H1 (cell line): ENCODE data around the gene MOV10L1. TPM values are rescaled to one million over a fixed set of nuclear protein-coding genes. Genes with fewer than 3 reads are reported as not detected.

Experiments used
- CTCF ChIA-PET: fragments of 300-600 bp; sonication (Branson Sonifier 250); formaldehyde crosslinking; loops from one replicate; lab custom pipeline; 2021; ENCODE audit not compliant: partially characterized antibody; lab: Charles Lee
- POLR2A ChIA-PET: fragments of 300-600 bp; sonication (Branson Sonifier 250); formaldehyde crosslinking; loops from one replicate; lab custom pipeline; 2021; ENCODE audit warnings: inconsistent platforms; ENCODE audit not compliant: partially characterized antibody; lab: Charles Lee
- DNase-seq, 2 experiments: peaks; one replicate each; pipeline versions ENCODE4 v3.0.0 to v3.0.0-alpha.2; 2010 to 2022; ENCODE audit warnings: low spot score in 2 of 2, low read depth in 1 of 2, mixed read lengths in 1 of 2
- FAIRE-seq: peaks from 2 replicates; lab custom pipeline; 2011; peaks lifted over from hg19 to GRCh38; lab: Jason Lieb, UNC
- H2AFZ ChIP-seq: 2 replicates; pipeline ENCODE4 v1.8.1; 2012; ENCODE audit warnings: low read length, inconsistent platforms
- H2AK5ac ChIP-seq: 2 replicates; pipeline ENCODE4 v1.6.1; 2013; ENCODE audit warnings: low read depth, low read length
- H2BK120ac ChIP-seq: replicated peaks from 2 replicates; pipeline ENCODE3; 2013; ENCODE audit warnings: low read depth, low read length, inconsistent platforms
- H2BK12ac ChIP-seq: 2 replicates; pipeline ENCODE4 v1.6.1; 2013; ENCODE audit warnings: low read depth, low read length
- H2BK15ac ChIP-seq: 2 replicates; pipeline ENCODE4 v1.6.1; 2013; ENCODE audit warnings: low read length
- H2BK20ac ChIP-seq: 2 replicates; pipeline ENCODE4 v1.6.1; 2013; ENCODE audit warnings: low read length
- H2BK5ac ChIP-seq: 2 replicates; pipeline ENCODE4 v1.6.1; 2013; ENCODE audit warnings: low read depth, low read length
- H3K14ac ChIP-seq: 2 replicates; pipeline ENCODE4 v1.6.1; 2013; ENCODE audit warnings: inconsistent platforms; ENCODE audit not compliant: insufficient read length
- H3K18ac ChIP-seq: 2 replicates; pipeline ENCODE4 v1.6.1; 2013; ENCODE audit warnings: low read length; ENCODE audit errors: extremely low read depth
- H3K23ac ChIP-seq: 2 replicates; pipeline ENCODE4 v1.6.1; 2013; ENCODE audit warnings: inconsistent platforms; ENCODE audit not compliant: insufficient read length
- H3K23me2 ChIP-seq: 2 replicates; pipeline ENCODE4 v1.6.1; 2013; ENCODE audit warnings: low read depth, low read length
- H3K27ac ChIP-seq: 2 replicates; pipeline ENCODE4 v1.6.1; 2011; ENCODE audit warnings: low read depth, low read length, inconsistent platforms
- H3K27me3 ChIP-seq, 4 experiments: replicated peaks in 1 of 4; 1 replicate in 1 of 4; 2 replicates in 3 of 4; pipeline versions ENCODE4 v1.6.1 to v1.8.1; 2011 to 2013; ENCODE audit warnings: low read length in 3 of 4, mild to moderate bottlenecking in 3 of 4, inconsistent platforms in 2 of 4, mixed read lengths in 2 of 4, moderate library complexity in 1 of 4; ENCODE audit not compliant: control insufficient read depth in 3 of 4, insufficient read depth in 3 of 4; ENCODE audit errors: extremely low read depth in 1 of 4
- H3K36me3 ChIP-seq, 4 experiments: 2 replicates each; pipeline versions ENCODE4 v1.6.1 to v1.8.1; 2011 to 2013; ENCODE audit warnings: mild to moderate bottlenecking in 4 of 4, low read length in 3 of 4, moderate library complexity in 2 of 4, control low read depth in 1 of 4, inconsistent platforms in 1 of 4; ENCODE audit not compliant: insufficient read depth in 4 of 4, control insufficient read depth in 2 of 4
- H3K4ac ChIP-seq: replicated peaks from 2 replicates; pipeline ENCODE3; 2013; ENCODE audit warnings: low read length, low read depth, mixed read lengths, inconsistent platforms; ENCODE audit not compliant: insufficient read length
- H3K4me1 ChIP-seq, 4 experiments: replicated peaks in 1 of 4; 1 replicate in 1 of 4; 2 replicates in 3 of 4; pipeline versions ENCODE4 v1.6.1 to v1.8.1; 2011 to 2013; ENCODE audit warnings: low read length in 3 of 4, inconsistent platforms in 2 of 4, mixed read lengths in 1 of 4; ENCODE audit not compliant: insufficient read depth in 4 of 4, control insufficient read depth in 3 of 4
- H3K4me2 ChIP-seq, 2 experiments: 2 replicates each; pipeline versions ENCODE4 v1.6.1 to v1.8.1; 2011 to 2013; ENCODE audit warnings: low read depth in 2 of 2, low read length in 2 of 2, control low read depth in 1 of 2, inconsistent platforms in 1 of 2, mild to moderate bottlenecking in 1 of 2; ENCODE audit not compliant: insufficient read depth in 1 of 2
- H3K4me3 ChIP-seq, 4 experiments: fragments of 200-600, 300-600 bp in 1 of 4; sonication (generic), shearing (Covaris generic), sonication (Bioruptor Twin) in 1 of 4; 2 replicates each; pipeline versions ENCODE4 v1.5.1 to v1.8.1; 2011 to 2016; ENCODE audit warnings: low read length in 4 of 4, low read depth in 3 of 4, control low read depth in 2 of 4, inconsistent platforms in 2 of 4, mild to moderate bottlenecking in 2 of 4, mixed read lengths in 1 of 4, moderate library complexity in 1 of 4; ENCODE audit not compliant: insufficient read depth in 2 of 4; ENCODE audit errors: extremely low read depth in 1 of 4
- H3K56ac ChIP-seq: replicated peaks from 2 replicates; pipeline ENCODE3; 2013; ENCODE audit warnings: low read depth, mild to moderate bottlenecking, mixed read lengths, low read length, inconsistent platforms; ENCODE audit not compliant: insufficient read length
- H3K79me1 ChIP-seq: 2 replicates; pipeline ENCODE4 v1.6.1; 2013; ENCODE audit warnings: low read depth, low read length, control low read depth
- H3K79me2 ChIP-seq, 2 experiments: 2 replicates each; pipeline versions ENCODE4 v1.6.1 to v1.8.1; 2012 to 2013; ENCODE audit warnings: low read length in 2 of 2, mild to moderate bottlenecking in 2 of 2, inconsistent platforms in 1 of 2; ENCODE audit not compliant: insufficient read depth in 2 of 2, control insufficient read depth in 1 of 2
- H3K9ac ChIP-seq, 4 experiments: replicated peaks in 1 of 4; 1 replicate in 1 of 4; 2 replicates in 3 of 4; pipeline versions ENCODE4 v1.6.1 to v1.8.1; 2011 to 2013; ENCODE audit warnings: low read depth in 3 of 4, low read length in 3 of 4, control low read depth in 2 of 4, mild to moderate bottlenecking in 2 of 4, moderate library complexity in 2 of 4, inconsistent platforms in 1 of 4; ENCODE audit errors: extremely low read depth in 1 of 4
- H3K9me3 ChIP-seq, 2 experiments: 2 replicates each; pipeline versions ENCODE4 v1.6.1 to v1.8.1; 2012 to 2013; ENCODE audit warnings: mild to moderate bottlenecking in 2 of 2, moderate library complexity in 2 of 2, control low read depth in 1 of 2, inconsistent platforms in 1 of 2, low read depth in 1 of 2, low read length in 1 of 2, mixed read lengths in 1 of 2; ENCODE audit not compliant: insufficient read depth in 2 of 2
- H4K20me1 ChIP-seq, 2 experiments: replicated peaks in 1 of 2; 2 replicates each; pipeline versions ENCODE3 to v1.8.1; 2011 to 2013; ENCODE audit warnings: inconsistent platforms in 2 of 2, low read length in 2 of 2, mild to moderate bottlenecking in 1 of 2; ENCODE audit not compliant: insufficient read depth in 2 of 2, control insufficient read depth in 1 of 2
- H4K5ac ChIP-seq: 2 replicates; pipeline ENCODE4 v1.6.1; 2013; ENCODE audit warnings: low read length, low read depth, mixed read lengths, inconsistent platforms; ENCODE audit not compliant: insufficient read length
- H4K8ac ChIP-seq: 2 replicates; pipeline ENCODE4 v1.8.0; 2013; ENCODE audit warnings: mild to moderate bottlenecking, moderate library complexity, low read length, inconsistent platforms; ENCODE audit not compliant: insufficient read depth; ENCODE audit errors: extremely low read depth
- H4K91ac ChIP-seq: replicated peaks from 2 replicates; pipeline ENCODE3; 2013; ENCODE audit warnings: low read length, mixed read lengths, inconsistent platforms; ENCODE audit not compliant: insufficient read length
- ATF3 ChIP-seq: IDR thresholded peaks from 2 replicates; pipeline ENCODE4 v1.6.1; 2011; ENCODE audit warnings: low read depth, mild to moderate bottlenecking, low read length; ENCODE audit not compliant: insufficient read depth
- CBX8 ChIP-seq: fragments of 300-800, 300-1000 bp; sonication (generic); IDR thresholded peaks from 2 replicates; pipeline ENCODE4 v1.7.1; 2016; ENCODE audit warnings: low read depth, low read length, borderline replicate concordance
- EZH2 ChIP-seq: fragments of 200-600 bp; sonication (generic); IDR thresholded peaks from 2 replicates; pipeline ENCODE4 v1.7.1; 2012; ENCODE audit warnings: low read depth, mild to moderate bottlenecking, moderate library complexity, low read length, inconsistent platforms; ENCODE audit not compliant: severe bottlenecking
- FOSL1 ChIP-seq: IDR thresholded peaks from 2 replicates; pipeline ENCODE4 v1.6.1; 2011; ENCODE audit warnings: mild to moderate bottlenecking, low read depth, low read length, moderate library complexity; ENCODE audit not compliant: insufficient read depth
- GABPA ChIP-seq: IDR thresholded peaks from 2 replicates; pipeline ENCODE4 v1.6.1; 2011; ENCODE audit warnings: mild to moderate bottlenecking, low read length, moderate library complexity, borderline replicate concordance; ENCODE audit not compliant: insufficient read depth
- KDM1A ChIP-seq: fragments of 200-600, 300-600 bp; sonication (generic); IDR thresholded peaks from 2 replicates; pipeline ENCODE4 v1.7.1; 2016; ENCODE audit warnings: mild to moderate bottlenecking, low read length, borderline replicate concordance
- POLR2AphosphoS5 ChIP-seq: IDR thresholded peaks from 2 replicates; pipeline ENCODE4 v1.6.1; 2011; ENCODE audit warnings: low read depth, low read length
- RAD21 ChIP-seq, 2 experiments: IDR thresholded peaks in 1 of 2; conservative IDR thresholded peaks in 1 of 2; 2 replicates each; pipeline ENCODE4 v1.6.1; 2011; ENCODE audit warnings: low read depth in 2 of 2, low read length in 2 of 2, improper control_type of control experiment in 1 of 2, inconsistent platforms in 1 of 2, mild to moderate bottlenecking in 1 of 2, moderate library complexity in 1 of 2
- SIX5 ChIP-seq: IDR thresholded peaks from 2 replicates; pipeline ENCODE4 v1.6.1; 2011; ENCODE audit warnings: mild to moderate bottlenecking, low read depth, low read length
- SUZ12 ChIP-seq: fragments of 200-600 bp; sonication (generic); IDR thresholded peaks from 2 replicates; pipeline ENCODE4 v1.6.1; 2012; ENCODE audit warnings: mild to moderate bottlenecking, inconsistent platforms, low read length, moderate library complexity, mixed read lengths
- TBP ChIP-seq: IDR thresholded peaks from 2 replicates; pipeline ENCODE4 v1.6.1; 2011; ENCODE audit warnings: low read depth, low read length, improper control_type of control experiment
- WGBS, 2 experiments: shearing (Covaris generic) in 1 of 2; methylation state at CpG; one replicate each; pipeline versions ENCODE4 v1.1.6 to v1.1.7; 2013 to 2015; ENCODE audit warnings: low lambda C conversion rate in 2 of 2, mixed read lengths in 2 of 2, inconsistent platforms in 1 of 2, low coverage in 1 of 2, missing lambda C conversion rate in 1 of 2; ENCODE audit not compliant: insufficient replicate concordance in 2 of 2, insufficient coverage in 1 of 2, insufficient read length in 1 of 2; ENCODE audit errors: extremely low coverage in 1 of 2, missing lambda C conversion rate in 1 of 2; 5-methylcytosine and 5-hydroxymethylcytosine counted together
- polyA plus RNA-seq, 7 experiments: library from polyadenylated mRNA; depleted of rRNA in 3 of 7; stranded (reverse) in 5 of 7; unstranded in 2 of 7; fragments of >200 nt in 5 of 7; fragments of 200-250 nt in 2 of 7; gene quantifications; 1 replicate in 5 of 7; 2 replicates in 1 of 7; 4 replicates in 1 of 7; pipeline versions ENCODE4 v1.2.1 to v1.2.3, GENCODE V29; 2011 to 2013; ENCODE audit warnings: missing spikeins in 2 of 7, mixed read lengths in 2 of 7
- total RNA-seq: library from RNA; stranded (reverse); fragmentation: NEBNext Ultra II Directional; extraction: Animal tissue kit (Norgen Biotek cat#: 25700); gene quantifications from 2 replicates; pipeline ENCODE4 v1.2.1, GENCODE V29; 2021

Gene MOV10L1
- total and polyA plus RNA-seq, 2 of the 8 experiments (the other 6 are each of a cell fraction or from before 2014, with no cell fraction given): 0.32 TPM; not detected in 1

- Histone ChIP-seq H3K27ac (no peak overlapping the region), H3K14ac (no peak overlapping the region), H2BK20ac (no peak overlapping the region), H3K79me1 (no peaks in the 10 kb centered on the region), H3K4ac (no peak overlapping the region), H3K79me2 (no peaks in the 10 kb centered on the region), H3K4me2 (no peak overlapping the region), H3K56ac (no peak overlapping the region), H3K23me2 (no peaks in the 10 kb centered on the region), H3K27me3 (no peaks in the 10 kb centered on the region), H3K4me1 (no peaks in the 10 kb centered on the region; a peak in 1 of 7 replicates), H2BK5ac (no peak overlapping the region), H3K9ac (no peak overlapping the region), H2BK15ac (no peak overlapping the region), H4K20me1 (no peaks in the 10 kb centered on the region), H3K9me3 (no peaks in the 10 kb centered on the region), H3K18ac (no peak overlapping the region), H3K36me3 (no peaks in the 10 kb centered on the region), H4K91ac (no peak overlapping the region), H2BK12ac (peak overlapping the region; percentile 17; the same call in 1 of the 2 replicates), H2AFZ (no peak overlapping the region), H2BK120ac (no peak overlapping the region), H4K5ac (no peak overlapping the region), H3K4me3 (no peak overlapping the region), H4K8ac (no peak overlapping the region), H3K23ac (no peak overlapping the region), H2AK5ac (no peak overlapping the region)
- 89% methylated on average over 22 of the region's 28 CpGs; no CpG with 5 or more reads in 1 of the 2 experiments for WGBS, 2 experiments
- DNase-seq (no peak), FAIRE-seq (no peak)
- ChIA-PET CTCF (interaction anchor here (0.5 to 1.5 kb wide), 7 partner anchors 8 to 221 kb away, joined by 3 to 7 read pairs (median 4); no protein-coding TSS in a partner anchor), POLR2A (interaction anchor here (1.5 kb wide), 1 partner anchor 8 kb away, joined by 4 read pairs; no protein-coding TSS in a partner anchor)
- TF ChIP-seq EZH2: no peak
- no peak for TF ChIP-seq TBP
- TF ChIP-seq KDM1A: no peak
- no peak for TF ChIP-seq RAD21 (IDR thresholded peaks at IDR 0.05 in 1 of 2, conservative IDR thresholded peaks at IDR 0.05 in 1 of 2; ENCODE audit: low read depth in 2 of 2, low read length in 2 of 2)
- no peak for TF ChIP-seq POLR2AphosphoS5
- TF ChIP-seq ATF3: no peak
- TF ChIP-seq SIX5: no peak
- no peak for TF ChIP-seq FOSL1
- no peak for TF ChIP-seq SUZ12
- TF ChIP-seq GABPA: no peak
- no peak for TF ChIP-seq CBX8
Observed at GRCh38 chr22:50072714-50073538, 16.9 kb upstream of the MOV10L1 start.
